ENCODE data around the gene MYH10. TPM values are rescaled to one million over a fixed set of nuclear protein-coding genes. Genes with fewer than 3 reads are reported as not detected.

The MYH10 gene
- total and polyA plus RNA-seq, 9 of the 15 experiments (the other 6 are each of a cell fraction or from before 2014, with no cell fraction given), result 16.3 to 95.3 (median 39.7) TPM

DNA sequence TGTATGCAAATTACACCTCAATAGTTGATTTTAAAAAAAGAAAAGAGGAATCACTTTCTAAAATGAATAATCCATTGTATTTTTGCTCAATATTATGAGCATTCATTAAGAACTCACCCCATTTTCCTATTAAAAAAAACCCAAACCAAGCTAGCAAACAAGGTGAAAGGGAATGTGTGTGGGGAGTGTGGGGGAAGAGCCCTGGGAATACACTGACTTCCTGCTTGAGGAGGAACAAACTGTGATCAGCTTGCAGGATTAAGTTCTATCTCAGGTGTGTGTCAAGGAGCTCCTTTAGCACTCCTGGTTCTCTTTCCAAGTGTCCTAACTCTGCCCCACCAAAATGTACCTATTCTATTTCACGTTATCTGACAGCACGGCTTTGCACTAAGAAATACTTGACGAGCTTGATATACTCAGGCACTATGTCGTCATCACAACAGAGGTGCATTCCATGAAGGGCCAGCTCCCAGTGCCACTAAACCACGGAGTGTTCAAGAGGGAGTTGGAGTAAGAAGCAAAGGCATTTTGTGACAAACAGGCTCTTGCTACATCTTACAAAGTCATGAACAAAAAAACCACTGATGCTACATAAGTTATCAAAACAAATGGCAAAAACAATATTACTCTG, 73.2 kb downstream of the MYH10 start (continued):
- TF ChIP-seq UBTF (IDR thresholded peaks at IDR 0.05; ENCODE audit: borderline replicate concordance in 1 of 2, low read depth in 2 of 2, low read length in 2 of 2) (no peak), HNRNPK (IDR thresholded peaks at IDR 0.05; ENCODE audit: low read depth, low read length, poor library complexity, severe bottlenecking) (no peak), SIRT6 (IDR thresholded peaks at IDR 0.05; ENCODE audit: low read depth, low read length) (no peak), ZNF696 (CRISPR knock-in tag; conservative IDR thresholded peaks at IDR 0.05) (no peak), FOXP1 (CRISPR knock-in tag; IDR thresholded peaks at IDR 0.05) (no peak)

DNA sequence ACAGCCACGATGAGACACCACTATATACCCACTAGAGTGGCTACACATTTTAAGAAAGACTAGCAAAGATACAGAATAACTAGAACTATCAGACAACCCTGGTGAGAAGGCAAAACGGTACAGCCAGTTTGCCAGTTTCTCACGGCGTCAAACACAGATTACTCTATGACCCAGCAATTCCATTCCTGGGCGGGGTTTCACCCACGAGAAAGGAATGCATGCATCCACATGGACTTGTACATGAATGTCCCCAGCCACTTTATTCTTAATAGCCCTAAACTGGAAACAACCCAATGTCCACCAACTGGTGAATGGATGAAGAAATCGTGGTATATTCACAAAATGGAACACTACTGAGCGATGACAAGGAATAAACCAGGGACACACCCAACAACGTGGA, 74.5 kb downstream of the MYH10 start:
- Histone ChIP-seq H4K20me1 (replicated peaks; ENCODE audit: control insufficient read depth, insufficient read depth, low read length) (no peaks in the 10 kb centered on the region), H3K79me2 (ENCODE audit: control insufficient read depth, insufficient read depth, low read length) (peaks cover 6% of the 10 kb centered on the region; the same call in 1 of the 3 replicates), H3K9ac (ENCODE audit: insufficient read depth in 1 of 2, low read depth in 2 of 2, low read length in 2 of 2) (no peak overlapping the region), H3K4me2 (ENCODE audit: insufficient read depth, low read length) (no peak overlapping the region), H3K4me1 (replicated peaks in 1 of 2; ENCODE audit: control insufficient read depth in 2 of 2, insufficient read depth in 2 of 2, low read length in 2 of 2) (no peaks in the 10 kb centered on the region; a peak in 1 of 5 replicates), H3K4me3 (no peak overlapping the region), H3K9me1 (ENCODE audit: control insufficient read depth, insufficient read depth, low read length) (no peaks in the 10 kb centered on the region), H2AFZ (ENCODE audit: low read depth, low read length) (no peak overlapping the region), H3K9me3 (replicated peaks; ENCODE audit: control insufficient read depth, insufficient read depth, low read depth, low read length) (no peaks in the 10 kb centered on the region), H3K36me3 (ENCODE audit: control insufficient read depth, insufficient read depth, low read length) (peaks cover 43% of the 10 kb centered on the region), H3K27me3 (ENCODE audit: control insufficient read depth in 2 of 2, insufficient read depth in 2 of 2, low read length in 2 of 2) (no peaks in the 10 kb centered on the region), H3K27ac (ENCODE audit: extremely low read depth, low read depth, low read length) (no peak overlapping the region)
- BruUV-seq (replicated peaks), result no TSS peak
- ChIA-PET CTCF (ENCODE audit: low intra/inter-chr PET ratio) (interaction anchor here (0.6 kb wide), 1 partner anchor 144 kb away, joined by 3 read pairs; no protein-coding TSS in a partner anchor), POLR2A (no interaction called here)
- ATAC-seq, result no peak; the same call in 2 of the 3 replicates
- in situ Hi-C loops (cut with MboI) (no loop called here), intact Hi-C loops (cut with micrococcal nuclease) (no loop called here)
- 63% methylated on average over 9 of the region's 9 CpGs for WGBS (ENCODE audit: insufficient coverage, low coverage, missing lambda C conversion rate)
- no peak for TF ChIP-seq PYGO2 (tag; IDR thresholded peaks at IDR 0.05)
- no peak for TF ChIP-seq LARP7 (IDR thresholded peaks at IDR 0.05)
- TF ChIP-seq NCOA1 (IDR thresholded peaks at IDR 0.05; ENCODE audit: low read depth), result no peak
- FAIRE-seq, result no peak
- no peak for DNase-seq (ENCODE audit: extremely low read depth in 1 of 4, low spot score in 3 of 4)

All from K562 (cell line).